HUES48 (cell line): ENCODE measurements around the gene FBXO15.

Source experiments
- H3K27ac ChIP-seq: one replicate; pipeline ENCODE4 v1.7.0; 2013; ENCODE audit warnings: low read depth, low read length, inconsistent platforms
- H3K27me3 ChIP-seq: 2 replicates; pipeline ENCODE4 v1.6.1; 2013; ENCODE audit warnings: mild to moderate bottlenecking, low read length; ENCODE audit not compliant: control insufficient read depth, insufficient read depth
- H3K36me3 ChIP-seq: 2 replicates; pipeline ENCODE4 v1.6.1; 2013; ENCODE audit warnings: low read length; ENCODE audit not compliant: control insufficient read depth, insufficient read depth
- H3K4me1 ChIP-seq: 2 replicates; pipeline ENCODE4 v1.6.1; 2013; ENCODE audit warnings: mild to moderate bottlenecking, low read length; ENCODE audit not compliant: control insufficient read depth, insufficient read depth
- H3K4me3 ChIP-seq: 2 replicates; pipeline ENCODE4 v1.5.1; 2013; ENCODE audit warnings: mild to moderate bottlenecking, low read depth, low read length
- H3K9ac ChIP-seq: 2 replicates; pipeline ENCODE4 v1.6.1; 2013; ENCODE audit warnings: mild to moderate bottlenecking, low read depth, low read length, moderate library complexity
- H3K9me3 ChIP-seq: 2 replicates; pipeline ENCODE4 v1.6.1; 2013; ENCODE audit warnings: low read length; ENCODE audit not compliant: control insufficient read depth, insufficient read depth

Gene FBXO15

GRCh38 chr18:74179623-74180199 lies 32.1 kb upstream of the FBXO15 start:
- Histone ChIP-seq H3K36me3 (no peaks in the 10 kb centered on the region), H3K9me3 (0 out of 2 replicates have a peak, but pooled peaks cover 2% of the 10 kb centered on the region), H3K27ac (no peak overlapping the region), H3K4me1 (peaks cover 15% of the 10 kb centered on the region), H3K27me3 (no peaks in the 10 kb centered on the region), H3K9ac (no peak overlapping the region), H3K4me3 (no peak overlapping the region)

GRCh38 chr18:74178884-74179283 lies 31.2 kb upstream of the FBXO15 start:
- H3K36me3 ChIP-seq = no peaks in the 10 kb centered on the region
- H3K4me1 ChIP-seq = peaks cover 6% of the 10 kb centered on the region
- no peaks in the 10 kb centered on the region for H3K27me3 ChIP-seq
- no peak overlapping the region for H3K4me3 ChIP-seq
- no peak overlapping the region for H3K27ac ChIP-seq
- H3K9me3 ChIP-seq = 0 out of 2 replicates have a peak, but pooled peaks cover 2% of the 10 kb centered on the region
- H3K9ac ChIP-seq = no peak overlapping the region

GRCh38 chr18:74175658-74176057 lies 28.0 kb upstream of the FBXO15 start:
- Histone ChIP-seq H3K9ac (no peak overlapping the region), H3K9me3 (0 out of 2 replicates have a peak, but pooled peaks cover 2% of the 10 kb centered on the region), H3K27ac (no peak overlapping the region), H3K4me1 (no peaks in the 10 kb centered on the region), H3K36me3 (no peaks in the 10 kb centered on the region), H3K27me3 (no peaks in the 10 kb centered on the region), H3K4me3 (no peak overlapping the region)

- Histone ChIP-seq H3K36me3 (no peaks in the 10 kb centered on the region), H3K9me3 (no peaks in the 10 kb centered on the region), H3K9ac (no peak overlapping the region), H3K27me3 (no peaks in the 10 kb centered on the region), H3K4me1 (no peaks in the 10 kb centered on the region), H3K27ac (no peak overlapping the region), H3K4me3 (no peak overlapping the region)
Observed at GRCh38 chr18:74173434-74173750, 25.8 kb upstream of the FBXO15 start.

GRCh38 chr18:74172697-74173433 lies 25.2 kb upstream of the FBXO15 start:
- H3K4me1 ChIP-seq = no peaks in the 10 kb centered on the region
- H3K9ac ChIP-seq = no peak overlapping the region
- no peaks in the 10 kb centered on the region for H3K27me3 ChIP-seq
- no peaks in the 10 kb centered on the region for H3K36me3 ChIP-seq
- H3K4me3 ChIP-seq = no peak overlapping the region
- no peaks in the 10 kb centered on the region for H3K9me3 ChIP-seq
- H3K27ac ChIP-seq = no peak overlapping the region

GRCh38 chr18:74171910-74172606 lies 24.4 kb upstream of the FBXO15 start:
- H3K27ac ChIP-seq = no peak overlapping the region
- no peaks in the 10 kb centered on the region for H3K36me3 ChIP-seq
- no peaks in the 10 kb centered on the region for H3K27me3 ChIP-seq
- no peak overlapping the region for H3K9ac ChIP-seq
- H3K9me3 ChIP-seq = no peaks in the 10 kb centered on the region
- no peaks in the 10 kb centered on the region for H3K4me1 ChIP-seq
- H3K4me3 ChIP-seq = no peak overlapping the region

- Histone ChIP-seq H3K9ac (no peak overlapping the region), H3K4me3 (no peak overlapping the region), H3K27me3 (no peaks in the 10 kb centered on the region), H3K4me1 (no peaks in the 10 kb centered on the region), H3K9me3 (no peaks in the 10 kb centered on the region), H3K36me3 (no peaks in the 10 kb centered on the region), H3K27ac (no peak overlapping the region)
Observed at GRCh38 chr18:74166386-74166785, 18.8 kb upstream of the FBXO15 start.

- Histone ChIP-seq H3K9ac (no peak overlapping the region), H3K36me3 (peaks cover 31% of the 10 kb centered on the region), H3K27me3 (no peaks in the 10 kb centered on the region), H3K4me3 (no peak overlapping the region), H3K9me3 (no peaks in the 10 kb centered on the region), H3K27ac (no peak overlapping the region), H3K4me1 (no peaks in the 10 kb centered on the region)
Observed at GRCh38 chr18:74163019-74163660, 15.5 kb upstream of the FBXO15 start.

GRCh38 chr18:74155276-74155675 lies 7.6 kb upstream of the FBXO15 start:
- H3K4me1 ChIP-seq = no peaks in the 10 kb centered on the region
- H3K9ac ChIP-seq = no peak overlapping the region
- H3K36me3 ChIP-seq = peaks cover 71% of the 10 kb centered on the region
- H3K27me3 ChIP-seq = no peaks in the 10 kb centered on the region
- H3K9me3 ChIP-seq = no peaks in the 10 kb centered on the region
- no peak overlapping the region for H3K4me3 ChIP-seq
- H3K27ac ChIP-seq = no peak overlapping the region

GRCh38 chr18:74154716-74155115 lies 7.1 kb upstream of the FBXO15 start:
- Histone ChIP-seq H3K36me3 (peaks cover 71% of the 10 kb centered on the region), H3K27me3 (no peaks in the 10 kb centered on the region), H3K9ac (no peak overlapping the region), H3K4me3 (no peak overlapping the region), H3K9me3 (no peaks in the 10 kb centered on the region), H3K27ac (no peak overlapping the region), H3K4me1 (peaks cover 4% of the 10 kb centered on the region; the same call in 1 of the 2 replicates)

- no peak overlapping the region for H3K4me3 ChIP-seq
- no peak overlapping the region for H3K27ac ChIP-seq
- H3K36me3 ChIP-seq = peaks cover 63% of the 10 kb centered on the region
- no peaks in the 10 kb centered on the region for H3K27me3 ChIP-seq
- H3K4me1 ChIP-seq = peaks cover 8% of the 10 kb centered on the region
- H3K9ac ChIP-seq = no peak overlapping the region
- no peaks in the 10 kb centered on the region for H3K9me3 ChIP-seq
Observed at GRCh38 chr18:74153793-74154192, 6.2 kb upstream of the FBXO15 start.
